Measurements from ENCODE around the gene BAX. TPM values are rescaled to one million over a fixed set of nuclear protein-coding genes. Genes with fewer than 3 reads are reported as not detected.

The BAX gene
- total RNA-seq, 1 experiment from 2014 or later, result 93.6 TPM

- DNase-seq (ENCODE audit: extremely low read depth, low read depth), result no peak
These were observed 26.3 kb upstream of the BAX start for GRCh38 chr19:48928164-48929025.

- peak; percentile 41 for DNase-seq (ENCODE audit: extremely low read depth, low read depth)
These were observed 21.2 kb upstream of the BAX start, which contains the start of gene DHDH for GRCh38 chr19:48933382-48933932. Gene DHDH, plus strand, starts transcription at chr19:48933699. Its CDS starts 23 bp downstream, at chr19:48933722.

GRCh38 chr19:48934837-48935236 lies 19.8 kb upstream of the BAX start:
- DNase-seq (ENCODE audit: extremely low read depth, low read depth), result no peak

GRCh38 chr19:48935864-48936263 lies 18.8 kb upstream of the BAX start:
- no peak for DNase-seq (ENCODE audit: extremely low read depth, low read depth)

- no peak for DNase-seq (ENCODE audit: extremely low read depth, low read depth)
These were observed 16.4 kb upstream of the BAX start for GRCh38 chr19:48938256-48938655.

GRCh38 chr19:48940902-48941301 lies 13.8 kb upstream of the BAX start:
- DNase-seq (ENCODE audit: extremely low read depth, low read depth), result no peak

- DNase-seq (ENCODE audit: extremely low read depth, low read depth), result no peak
These were observed 11.6 kb upstream of the BAX start for GRCh38 chr19:48943081-48943480.

GRCh38 chr19:48945415-48945814 lies 9.3 kb upstream of the BAX start:
- no peak for DNase-seq (ENCODE audit: extremely low read depth, low read depth)

- no peak for DNase-seq (ENCODE audit: extremely low read depth, low read depth)
These were observed 8.9 kb upstream of the BAX start for GRCh38 chr19:48945817-48946216.

GRCh38 chr19:48946463-48947257 lies 8.0 kb upstream of the BAX start:
- no peak for DNase-seq (ENCODE audit: extremely low read depth, low read depth)

GRCh38 chr19:48947258-48947542 lies 7.5 kb upstream of the BAX start:
- no peak for DNase-seq (ENCODE audit: extremely low read depth, low read depth)

- no peak for DNase-seq (ENCODE audit: extremely low read depth, low read depth)
These were observed 4.5 kb upstream of the BAX start for GRCh38 chr19:48950159-48950558.

GRCh38 chr19:48950830-48951519 lies 3.7 kb upstream of the BAX start:
- no peak for DNase-seq (ENCODE audit: extremely low read depth, low read depth)

GRCh38 chr19:48953141-48953540 lies 1.5 kb upstream of the BAX start:
- no peak for DNase-seq (ENCODE audit: extremely low read depth, low read depth)

GRCh38 chr19:48953990-48954594 lies 583 bp upstream of the BAX start:
- no peak for DNase-seq (ENCODE audit: extremely low read depth, low read depth)

- no peak for DNase-seq (ENCODE audit: extremely low read depth, low read depth)
These were observed 758 bp downstream of the BAX start for GRCh38 chr19:48955308-48955958.

GRCh38 chr19:48958006-48958405 lies 3.3 kb downstream of the BAX start:
- no peak for DNase-seq (ENCODE audit: extremely low read depth, low read depth)

- DNase-seq (ENCODE audit: extremely low read depth, low read depth), result no peak
These were observed 4.9 kb downstream of the BAX start for GRCh38 chr19:48959341-48960239.

GRCh38 chr19:48961051-48961649 lies 6.5 kb downstream of the BAX start:
- no peak for DNase-seq (ENCODE audit: extremely low read depth, low read depth)
